GM12865 (cell line): ENCODE results near the gene ACOXL.

Source experiments
- DNase-seq: peaks from one replicate; pipeline ENCODE4 v3.0.0; 2010; ENCODE audit warnings: low read depth
- H3K4me3 ChIP-seq: 2 replicates; pipeline ENCODE4 v1.5.1; 2011; ENCODE audit warnings: mild to moderate bottlenecking, low read depth, low read length, control low read depth
- CTCF ChIP-seq: IDR thresholded peaks from 2 replicates; pipeline ENCODE4 v1.5.1; 2011; ENCODE audit warnings: low read length, control low read depth, low read depth, inconsistent platforms; ENCODE audit not compliant: insufficient read depth; ENCODE audit errors: missing control alignments

ACOXL gene

GRCh38 chr2:110883406-110883805 lies 151.0 kb downstream of the ACOXL start:
- no peak overlapping the region for H3K4me3 ChIP-seq
- DNase-seq, result no peak
- TF ChIP-seq CTCF, result no peak

GRCh38 chr2:110885256-110885655 lies 152.9 kb downstream of the ACOXL start:
- TF ChIP-seq CTCF, result no peak
- no peak overlapping the region for H3K4me3 ChIP-seq
- no peak for DNase-seq

GRCh38 chr2:110886826-110887573 lies 154.6 kb downstream of the ACOXL start:
- no peak overlapping the region for H3K4me3 ChIP-seq
- TF ChIP-seq CTCF, result no peak

GRCh38 chr2:110888411-110888810 lies 156.0 kb downstream of the ACOXL start:
- H3K4me3 ChIP-seq, result no peak overlapping the region
- no peak for TF ChIP-seq CTCF
- DNase-seq, result no peak

More at GRCh38 chr2:110886826-110887573, 154.6 kb downstream of the ACOXL start:
- no peak for DNase-seq

GRCh38 chr2:110891626-110892025 lies 159.3 kb downstream of the ACOXL start:
- no peak for DNase-seq
- no peak for TF ChIP-seq CTCF
- no peak overlapping the region for H3K4me3 ChIP-seq

- H3K4me3 ChIP-seq, result no peak overlapping the region
- TF ChIP-seq CTCF, result no peak
- DNase-seq, result no peak
Measured at GRCh38 chr2:110896226-110896625, 163.9 kb downstream of the ACOXL start.

- no peak for DNase-seq
- no peak for TF ChIP-seq CTCF
- no peak overlapping the region for H3K4me3 ChIP-seq
Measured at GRCh38 chr2:110897966-110898365, 165.6 kb downstream of the ACOXL start.
